Measurements from ENCODE around the gene CERS4. TPM values are rescaled to one million over a fixed set of nuclear protein-coding genes. Genes with fewer than 3 reads are reported as not detected.
"Not testable (repeated sequence)": the region's sequence is repeated elsewhere in the genome, so short reads cannot be mapped to it uniquely, and the experiment has no call there.

CERS4 gene
- total RNA-seq, 1 experiment from 2014 or later = 11.6 TPM

- ATAC-seq = 0 out of 2 replicates have a peak, but pooled peaks have one; percentile 5
- H3K27ac ChIP-seq (ENCODE audit: low read length) = no peak overlapping the region
- in situ Hi-C loops (cut with HindIII; ENCODE audit: low pct_unique_long_range_greater_than_20kb, low sequenced_read_pairs) = no loop called here
Measured at GRCh38 chr19:8269724-8270123, 60.6 kb downstream of the CERS4 start.

GRCh38 chr19:8276508-8276907, 67.3 kb downstream of the CERS4 start:
- H3K36me3 ChIP-seq (ENCODE audit: control insufficient read depth, insufficient read depth, low read length); CTCF ChIA-PET; intact Hi-C loops (cut with micrococcal nuclease; ENCODE audit: unreplicated experiment); in situ Hi-C loops (cut with HindIII; ENCODE audit: low pct_unique_long_range_greater_than_20kb, low sequenced_read_pairs); H3K4me3 ChIP-seq (ENCODE audit: low read depth in 2 of 2, low read length in 2 of 2); BruUV-seq (replicated peaks); H3K27ac ChIP-seq (ENCODE audit: low read length); DNase-seq (ENCODE audit: low read depth, low spot score); H3K9me3 ChIP-seq (ENCODE audit: control insufficient read depth, insufficient read depth, low read depth, low read length); H3K4me1 ChIP-seq (ENCODE audit: control insufficient read depth, insufficient read depth, low read length); POLR2A ChIA-PET; ATAC-seq; H3K27me3 ChIP-seq (ENCODE audit: control insufficient read depth, insufficient read depth, low read length): not testable (repeated sequence)

More at GRCh38 chr19:8269724-8270123, 60.6 kb downstream of the CERS4 start:
- no peak for DNase-seq (ENCODE audit: low read depth, low spot score)
- H3K9me3 ChIP-seq (ENCODE audit: control insufficient read depth, insufficient read depth, low read depth, low read length) = no peaks in the 10 kb centered on the region
- CTCF ChIA-PET = no interaction called here
- no peaks in the 10 kb centered on the region for H3K4me1 ChIP-seq (ENCODE audit: control insufficient read depth, insufficient read depth, low read length)
- no TSS peak for BruUV-seq (replicated peaks)
- no peaks in the 10 kb centered on the region for H3K36me3 ChIP-seq (ENCODE audit: control insufficient read depth, insufficient read depth, low read length)
- POLR2A ChIA-PET = no interaction called here
- intact Hi-C loops (cut with micrococcal nuclease; ENCODE audit: unreplicated experiment) = no loop called here
- no peak overlapping the region for H3K4me3 ChIP-seq (ENCODE audit: low read depth in 2 of 2, low read length in 2 of 2)
- no peak for TF ChIP-seq CTCF (IDR thresholded peaks at IDR 0.05)
- TF ChIP-seq REST (IDR thresholded peaks at IDR 0.05; ENCODE audit: insufficient read depth in 1 of 2, low read depth in 2 of 2, low read length in 1 of 2) = no peak
- no peak for TF ChIP-seq TCF7L2 (IDR thresholded peaks at IDR 0.05; ENCODE audit: low read depth, low read length)
- TF ChIP-seq SIN3A (IDR thresholded peaks at IDR 0.05; ENCODE audit: borderline replicate concordance, insufficient read depth, low read depth, low read length) = no peak
- TF ChIP-seq POLR2AphosphoS5 (IDR thresholded peaks at IDR 0.05; ENCODE audit: low read depth, low read length) = no peak
- H3K27me3 ChIP-seq (ENCODE audit: control insufficient read depth, insufficient read depth, low read length) = no peaks in the 10 kb centered on the region

GRCh38 chr19:8291337-8291736, 82.2 kb downstream of the CERS4 start:
- CTCF ChIA-PET; DNase-seq (ENCODE audit: low read depth, low spot score); H3K4me3 ChIP-seq (ENCODE audit: low read depth in 2 of 2, low read length in 2 of 2); BruUV-seq (replicated peaks); H3K36me3 ChIP-seq (ENCODE audit: control insufficient read depth, insufficient read depth, low read length); H3K4me1 ChIP-seq (ENCODE audit: control insufficient read depth, insufficient read depth, low read length); H3K27ac ChIP-seq (ENCODE audit: low read length); intact Hi-C loops (cut with micrococcal nuclease; ENCODE audit: unreplicated experiment); H3K9me3 ChIP-seq (ENCODE audit: control insufficient read depth, insufficient read depth, low read depth, low read length); POLR2A ChIA-PET; H3K27me3 ChIP-seq (ENCODE audit: control insufficient read depth, insufficient read depth, low read length); in situ Hi-C loops (cut with HindIII; ENCODE audit: low pct_unique_long_range_greater_than_20kb, low sequenced_read_pairs): not testable (repeated sequence)
- peak; percentile 56; the same call in 1 of the 2 replicates for ATAC-seq
